GM21529 (cell line): ENCODE measurements around the gene DAP.
A peak's percentile ranks its signal among the peaks of the same experiment; 100 is the strongest.
"Not testable (repeated sequence)": the region's sequence is repeated elsewhere in the genome, so short reads cannot be mapped to it uniquely, and the experiment has no call there.

ENCODE experiments used
- ATAC-seq: cut with Tn5 transposase; IDR thresholded peaks from one replicate; pipeline ENCODE4 v1.9.1; 2021; ENCODE audit not compliant: unreplicated experiment

DAP gene

GRCh38 chr5:10735569-10736276 is 25.3 kb downstream of the DAP start:
- ATAC-seq: peak; percentile 79

GRCh38 chr5:10734832-10735523 is 26.1 kb downstream of the DAP start:
- no peak for ATAC-seq

- ATAC-seq: no peak
Measured at GRCh38 chr5:10734037-10734709, 26.9 kb downstream of the DAP start.

- ATAC-seq: no peak
Measured at GRCh38 chr5:10733426-10733825, 27.6 kb downstream of the DAP start.

GRCh38 chr5:10731913-10732312 is 29.1 kb downstream of the DAP start:
- no peak for ATAC-seq

GRCh38 chr5:10730043-10730351 is 31.0 kb downstream of the DAP start:
- ATAC-seq: no peak

GRCh38 chr5:10729320-10730042 is 31.6 kb downstream of the DAP start:
- ATAC-seq: no peak

- no peak for ATAC-seq
Measured at GRCh38 chr5:10728679-10729078, 32.4 kb downstream of the DAP start.

- no peak for ATAC-seq
Measured at GRCh38 chr5:10727861-10728260, 33.2 kb downstream of the DAP start.

GRCh38 chr5:10726913-10727517 is 34.0 kb downstream of the DAP start:
- ATAC-seq: peak; percentile 98

GRCh38 chr5:10726179-10726912 is 34.7 kb downstream of the DAP start:
- peak; percentile 13 for ATAC-seq

GRCh38 chr5:10725636-10726035 is 35.4 kb downstream of the DAP start:
- no peak for ATAC-seq

GRCh38 chr5:10724781-10725507 is 36.1 kb downstream of the DAP start:
- no peak for ATAC-seq

- no peak for ATAC-seq
Measured at GRCh38 chr5:10723514-10723913, 37.5 kb downstream of the DAP start.

GRCh38 chr5:10720766-10721165 is 40.3 kb downstream of the DAP start:
- ATAC-seq: not testable (repeated sequence)

GRCh38 chr5:10719965-10720364 is 41.1 kb downstream of the DAP start:
- no peak for ATAC-seq

- ATAC-seq: not testable (repeated sequence)
Measured at GRCh38 chr5:10718617-10719016, 42.4 kb downstream of the DAP start.

GRCh38 chr5:10716825-10717224 is 44.2 kb downstream of the DAP start:
- ATAC-seq: not testable (repeated sequence)

- no peak for ATAC-seq
Measured at GRCh38 chr5:10715605-10716290, 45.3 kb downstream of the DAP start.
